Stimulated activated CD4-positive, alpha-beta T cell treated with anti-CD3 and anti-CD28 coated beads, Interleukin-15, amount 100 ng/mL, for 1 hour (primary cell): Measurements from ENCODE around the gene PEMT.

ENCODE experiments used
- DNase-seq, 2 donors: peaks; one replicate each; pipeline ENCODE4 v3.0.0-alpha.2; 2020; ENCODE audit warnings: low read depth in 1 of 2, low spot score in 1 of 2

The PEMT gene

DNA sequence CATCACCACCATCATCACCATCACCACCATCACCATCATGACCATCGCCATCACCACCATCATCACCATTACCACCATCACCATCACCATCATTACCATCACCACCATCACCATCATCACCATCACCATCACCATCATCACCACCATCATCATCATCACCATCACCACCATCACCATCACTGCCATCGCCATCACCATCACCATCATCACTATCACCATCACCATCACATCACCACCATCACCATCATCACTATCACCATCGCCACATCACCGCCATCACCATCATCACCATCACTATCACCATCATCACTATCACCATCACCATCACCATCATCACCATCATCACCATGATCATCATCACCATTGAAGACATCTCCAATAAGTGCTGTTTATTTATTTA is 131.5 kb downstream of the PEMT start:
- no peak for DNase-seq

DNA sequence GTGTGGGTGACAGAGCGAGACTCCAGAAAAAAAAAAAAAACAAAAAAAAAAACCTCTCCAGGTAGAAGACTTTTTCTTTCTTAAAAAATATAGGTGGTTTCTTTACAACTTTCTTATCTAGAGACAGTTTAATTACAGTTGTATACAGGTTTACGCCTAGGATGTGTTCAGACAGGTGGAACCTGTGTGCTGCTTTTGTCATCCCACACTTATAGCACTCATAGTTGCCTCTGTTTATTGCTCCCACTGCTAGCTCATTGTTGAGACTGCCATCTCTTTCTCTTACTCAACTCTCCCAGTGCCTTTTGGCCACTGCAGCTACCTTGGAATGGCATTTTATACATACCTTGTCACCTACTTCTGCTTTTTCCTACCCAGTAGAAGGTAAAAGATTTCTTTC is 133.8 kb downstream of the PEMT start:
- DNase-seq, result no peak

- DNase-seq, result no peak
These were observed 135.3 kb downstream of the PEMT start for GRCh38 chr17:17456251-17456650.
